Spinal cord (tissue), 10 donors: ENCODE measurements around the gene AAR2. TPM values are rescaled to one million over a fixed set of nuclear protein-coding genes. Genes with fewer than 3 reads are reported as not detected.

Experiments used
- DNase-seq, 6 donors: peaks; one replicate each; pipeline versions ENCODE4 v3.0.0 to v3.0.0-alpha.2; 2013 to 2015; ENCODE audit warnings: low spot score in 6 of 6, low read depth in 4 of 6
- H3K27ac ChIP-seq: one replicate; pipeline ENCODE4 v1.5.1; 2013; ENCODE audit warnings: low read depth, low read length, control low read depth
- H3K27me3 ChIP-seq: one replicate; pipeline ENCODE4 v1.6.1; 2013; ENCODE audit warnings: low read length; ENCODE audit not compliant: control insufficient read depth, insufficient read depth
- H3K36me3 ChIP-seq: one replicate; pipeline ENCODE4 v1.6.1; 2013; ENCODE audit warnings: low read length; ENCODE audit not compliant: control insufficient read depth, insufficient read depth
- H3K4me1 ChIP-seq: one replicate; pipeline ENCODE4 v1.6.1; 2013; ENCODE audit warnings: low read length; ENCODE audit not compliant: control insufficient read depth, insufficient read depth
- H3K4me3 ChIP-seq: one replicate; pipeline ENCODE4 v1.5.1; 2013; ENCODE audit warnings: low read depth, low read length, control low read depth
- H3K9me3 ChIP-seq: one replicate; pipeline ENCODE4 v1.6.1; 2013; ENCODE audit warnings: low read length; ENCODE audit not compliant: control insufficient read depth, insufficient read depth
- WGBS: methylation state at CpG from one replicate; pipeline ENCODE4 v1.1.5; 2013; ENCODE audit warnings: missing lambda C conversion rate; ENCODE audit not compliant: insufficient coverage; 5-methylcytosine and 5-hydroxymethylcytosine counted together
- polyA plus RNA-seq, 2 donors: library from polyadenylated mRNA; unstranded; fragments of 120-200 nt; gene quantifications; one replicate each; pipeline ENCODE4 v1.2.1, GENCODE V29; 2013; ENCODE audit not compliant: insufficient read length in 2 of 2
- total RNA-seq, 2 donors: library from RNA; depleted of rRNA in 1 of 2; stranded (reverse); fragments of 120-200 nt in 1 of 2; fragments of >200 nt in 1 of 2; gene quantifications; one replicate each; pipeline versions ENCODE4 v1.2.3 to v1.2.4, GENCODE V29; 2013 to 2014
- donor health status: healthy.

Gene AAR2
- total and polyA plus RNA-seq, 4 donors, result 27.4 to 38.0 (median 31.4) TPM

DNA sequence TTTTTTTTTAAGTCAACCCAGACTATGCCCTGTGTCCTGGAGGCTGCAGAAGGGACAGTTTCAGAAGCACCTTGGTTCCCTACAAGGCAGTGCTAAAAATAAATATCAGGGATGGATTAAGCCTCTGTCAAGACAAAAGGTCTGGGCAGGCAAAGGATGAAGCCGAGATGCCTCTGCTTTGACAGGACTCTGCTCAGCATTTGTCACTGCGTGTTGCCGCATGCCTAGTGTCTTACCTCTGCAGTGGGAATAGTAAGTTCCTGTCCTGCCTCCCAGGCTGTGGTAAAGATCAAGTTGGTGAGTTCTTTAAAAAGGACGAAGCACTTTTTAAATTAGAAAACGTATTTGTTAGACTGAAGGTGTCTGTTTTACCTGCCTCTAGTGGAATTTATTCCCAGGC, 15.1 kb downstream of the AAR2 start:
- 99% methylated on average over 5 of the region's 5 CpGs for whole genome bisulfite sequencing
- peaks cover 46% of the 10 kb centered on the region for H3K36me3 ChIP-seq

GRCh38 chr20:36252511-36252910, 16.2 kb downstream of the AAR2 start:
- Histone ChIP-seq H3K4me1 (peaks cover 8% of the 10 kb centered on the region), H3K27ac (no peak overlapping the region), H3K4me3 (no peak overlapping the region), H3K9me3 (no peaks in the 10 kb centered on the region), H3K27me3 (no peaks in the 10 kb centered on the region), H3K36me3 (peaks cover 48% of the 10 kb centered on the region)
- 92% methylated on average over 3 of the region's 3 CpGs for WGBS
- DNase-seq, result no peak

More for the DNA sequence above, 15.1 kb downstream of the AAR2 start:
- no peak overlapping the region for H3K27ac ChIP-seq
- no peak for DNase-seq
- H3K27me3 ChIP-seq, result no peaks in the 10 kb centered on the region
- no peaks in the 10 kb centered on the region for H3K9me3 ChIP-seq
- peaks cover 8% of the 10 kb centered on the region for H3K4me1 ChIP-seq
- no peak overlapping the region for H3K4me3 ChIP-seq

DNA sequence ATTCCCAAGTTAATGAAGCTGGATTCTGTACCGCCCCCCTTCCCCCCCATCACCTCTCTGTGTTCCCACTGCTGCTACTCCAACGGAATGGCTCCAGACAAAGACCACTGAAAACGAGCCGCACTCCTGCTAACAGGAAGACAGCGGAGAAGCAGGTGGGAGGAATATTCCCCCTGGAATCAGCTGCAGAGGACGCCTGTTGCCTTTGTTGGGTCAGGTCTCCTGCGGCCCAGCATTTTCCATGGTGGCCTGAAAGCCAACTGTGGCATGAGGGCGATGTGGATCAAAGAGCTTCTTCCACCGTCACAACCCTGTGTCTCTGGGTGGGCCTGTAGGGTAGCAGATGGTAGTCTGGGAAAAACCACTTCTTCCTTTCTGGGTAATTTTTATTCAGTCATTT, 16.8 kb downstream of the AAR2 start:
- 78% methylated on average over 6 of the region's 9 CpGs for WGBS
- Histone ChIP-seq H3K4me1 (peaks cover 8% of the 10 kb centered on the region), H3K9me3 (no peaks in the 10 kb centered on the region), H3K4me3 (no peak overlapping the region), H3K27me3 (no peaks in the 10 kb centered on the region), H3K36me3 (peaks cover 50% of the 10 kb centered on the region), H3K27ac (no peak overlapping the region)
- no peak for DNase-seq

GRCh38 chr20:36254076-36254475, 17.8 kb downstream of the AAR2 start:
- peaks cover 48% of the 10 kb centered on the region for H3K36me3 ChIP-seq
- whole genome bisulfite sequencing, result 42% methylated on average over 2 of the region's 2 CpGs
- H3K4me3 ChIP-seq, result no peak overlapping the region
- peaks cover 8% of the 10 kb centered on the region for H3K4me1 ChIP-seq
- H3K27me3 ChIP-seq, result no peaks in the 10 kb centered on the region
- no peak for DNase-seq
- H3K9me3 ChIP-seq, result no peaks in the 10 kb centered on the region
- H3K27ac ChIP-seq, result no peak overlapping the region

GRCh38 chr20:36255445-36255844, 19.2 kb downstream of the AAR2 start:
- peaks cover 48% of the 10 kb centered on the region for H3K36me3 ChIP-seq
- H3K27ac ChIP-seq, result no peak overlapping the region
- H3K9me3 ChIP-seq, result no peaks in the 10 kb centered on the region
- H3K4me3 ChIP-seq, result no peak overlapping the region
- H3K4me1 ChIP-seq, result peaks cover 8% of the 10 kb centered on the region
- DNase-seq, result no peak
- WGBS, result 80% methylated on average over 12 of the region's 12 CpGs
- H3K27me3 ChIP-seq, result no peaks in the 10 kb centered on the region

GRCh38 chr20:36259177-36260061, 23.1 kb downstream of the AAR2 start:
- WGBS, result 50% methylated on average over 13 of the region's 16 CpGs
- peaks cover 31% of the 10 kb centered on the region for H3K36me3 ChIP-seq
- peaks cover 8% of the 10 kb centered on the region for H3K4me1 ChIP-seq
- no peaks in the 10 kb centered on the region for H3K9me3 ChIP-seq
- DNase-seq, result peak in 1 of 6 donors; percentile 33
- no peak overlapping the region for H3K27ac ChIP-seq
- H3K4me3 ChIP-seq, result no peak overlapping the region
- no peaks in the 10 kb centered on the region for H3K27me3 ChIP-seq

- H3K9me3 ChIP-seq, result no peaks in the 10 kb centered on the region
- DNase-seq, result no peak
- no peaks in the 10 kb centered on the region for H3K27me3 ChIP-seq
- WGBS, result 69% methylated on average over 7 of the region's 7 CpGs
- H3K27ac ChIP-seq, result no peak overlapping the region
- peaks cover 3% of the 10 kb centered on the region for H3K4me1 ChIP-seq
- H3K36me3 ChIP-seq, result peaks cover 28% of the 10 kb centered on the region
- H3K4me3 ChIP-seq, result no peak overlapping the region
Measured at GRCh38 chr20:36260316-36260715, 24.0 kb downstream of the AAR2 start.

- 88% methylated on average over 11 of the region's 12 CpGs for WGBS
- no peak overlapping the region for H3K4me3 ChIP-seq
- H3K36me3 ChIP-seq, result peaks cover 16% of the 10 kb centered on the region
- no peak overlapping the region for H3K27ac ChIP-seq
- no peak for DNase-seq
- H3K27me3 ChIP-seq, result no peaks in the 10 kb centered on the region
- H3K9me3 ChIP-seq, result no peaks in the 10 kb centered on the region
- H3K4me1 ChIP-seq, result no peaks in the 10 kb centered on the region
Measured at GRCh38 chr20:36261389-36262105, 25.3 kb downstream of the AAR2 start.

DNA sequence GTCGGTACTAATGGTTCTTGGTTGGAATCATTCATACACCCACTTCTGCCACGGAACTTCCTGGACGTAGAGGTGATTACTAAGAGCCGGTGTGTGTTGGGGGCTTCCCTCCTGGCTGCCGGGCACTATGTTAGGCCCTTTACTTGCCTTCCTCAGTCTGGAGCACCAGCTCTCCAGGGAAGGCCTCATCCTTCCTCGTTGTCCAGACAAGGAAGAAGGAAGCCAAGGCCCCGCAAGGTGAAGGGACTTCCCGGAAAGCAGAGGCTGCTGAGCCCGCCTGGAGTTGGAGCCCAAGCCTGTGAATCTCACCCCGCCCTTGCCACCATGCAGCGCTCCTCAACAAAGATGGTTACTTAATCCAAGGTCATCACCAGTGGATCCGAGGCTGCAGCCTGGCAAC, 26.2 kb downstream of the AAR2 start:
- no peaks in the 10 kb centered on the region for H3K27me3 ChIP-seq
- no peak overlapping the region for H3K27ac ChIP-seq
- H3K9me3 ChIP-seq, result no peaks in the 10 kb centered on the region
- WGBS, result 90% methylated on average over 10 of the region's 12 CpGs
- peaks cover 10% of the 10 kb centered on the region for H3K36me3 ChIP-seq
- no peak for DNase-seq
- H3K4me3 ChIP-seq, result no peak overlapping the region
- H3K4me1 ChIP-seq, result no peaks in the 10 kb centered on the region
